Neural cell (in vitro differentiated cells): Measurements from ENCODE around the gene GHRH.

ENCODE experiments used
- EP300 ChIP-seq: fragments of 450-650 bp; conservative IDR thresholded peaks from 2 replicates; pipeline ENCODE4 v1.6.1; 2014; ENCODE audit warnings: antibody characterized with exemption, mild to moderate bottlenecking, moderate library complexity; ENCODE audit not compliant: poor library complexity, severe bottlenecking
- EZH2 ChIP-seq: fragments of 200-600, 300-800 bp; shearing (Covaris generic), sonication (generic); IDR thresholded peaks from 2 replicates; pipeline ENCODE4 v1.6.1; 2014; ENCODE audit warnings: antibody characterized with exemption, low read length, borderline replicate concordance, mild to moderate bottlenecking; ENCODE audit not compliant: insufficient read depth, poor library complexity, severe bottlenecking
- MXI1 ChIP-seq: fragments of 450-650 bp; conservative IDR thresholded peaks from 2 replicates; pipeline ENCODE4 v1.6.1; 2014; ENCODE audit warnings: antibody characterized with exemption, mild to moderate bottlenecking; ENCODE audit not compliant: poor library complexity, severe bottlenecking
- POLR2AphosphoS5 ChIP-seq: IDR thresholded peaks from 2 replicates; pipeline ENCODE4 v1.6.1; 2012
- RAD21 ChIP-seq: fragments of 450-650 bp; conservative IDR thresholded peaks from 2 replicates; pipeline ENCODE4 v1.6.1; 2014; ENCODE audit warnings: antibody characterized with exemption, mild to moderate bottlenecking, moderate library complexity
- SMC3 ChIP-seq: fragments of 450-650 bp; conservative IDR thresholded peaks from 2 replicates; pipeline ENCODE4 v1.6.1; 2014; ENCODE audit warnings: antibody characterized with exemption, mild to moderate bottlenecking, moderate library complexity; ENCODE audit not compliant: poor library complexity
- TAF1 ChIP-seq: IDR thresholded peaks from 2 replicates; pipeline ENCODE4 v1.6.1; 2012; ENCODE audit warnings: low read depth
- TF ChIP-seq, protein P1 (sequence below): fragments of 450-650 bp; IDR thresholded peaks from 2 replicates; pipeline ENCODE4 v1.5.1; 2014; ENCODE audit warnings: antibody characterized with exemption, mild to moderate bottlenecking, moderate library complexity; ENCODE audit not compliant: poor library complexity, severe bottlenecking
- TF ChIP-seq, protein P2 (sequence below): IDR thresholded peaks from 2 replicates; pipeline ENCODE4 v1.6.1; 2012; ENCODE audit warnings: borderline replicate concordance

DNA sequence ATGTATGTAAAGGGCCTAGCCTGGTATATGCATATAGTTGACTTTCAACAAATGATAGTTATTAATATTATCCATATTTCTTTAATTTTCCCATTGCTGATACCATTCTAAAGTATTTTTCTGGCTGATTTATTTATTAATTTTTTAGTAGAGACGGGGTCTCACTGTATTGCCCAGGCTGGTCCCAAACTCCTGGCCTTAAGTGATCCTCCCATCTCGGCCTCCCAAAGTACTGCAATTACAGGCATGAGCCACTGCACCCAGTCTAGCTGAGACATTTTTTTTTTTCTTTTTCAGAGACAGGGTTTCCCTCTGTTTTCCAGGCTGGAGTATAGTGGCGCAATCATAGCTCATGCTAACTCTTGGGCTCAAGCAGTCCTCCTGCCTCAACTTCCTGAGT lies 52.4 kb downstream of the GHRH start:
- no peak for TF ChIP-seq POLR2AphosphoS5
- no peak for TF ChIP-seq MXI1
- TF ChIP-seq, protein P1, sequence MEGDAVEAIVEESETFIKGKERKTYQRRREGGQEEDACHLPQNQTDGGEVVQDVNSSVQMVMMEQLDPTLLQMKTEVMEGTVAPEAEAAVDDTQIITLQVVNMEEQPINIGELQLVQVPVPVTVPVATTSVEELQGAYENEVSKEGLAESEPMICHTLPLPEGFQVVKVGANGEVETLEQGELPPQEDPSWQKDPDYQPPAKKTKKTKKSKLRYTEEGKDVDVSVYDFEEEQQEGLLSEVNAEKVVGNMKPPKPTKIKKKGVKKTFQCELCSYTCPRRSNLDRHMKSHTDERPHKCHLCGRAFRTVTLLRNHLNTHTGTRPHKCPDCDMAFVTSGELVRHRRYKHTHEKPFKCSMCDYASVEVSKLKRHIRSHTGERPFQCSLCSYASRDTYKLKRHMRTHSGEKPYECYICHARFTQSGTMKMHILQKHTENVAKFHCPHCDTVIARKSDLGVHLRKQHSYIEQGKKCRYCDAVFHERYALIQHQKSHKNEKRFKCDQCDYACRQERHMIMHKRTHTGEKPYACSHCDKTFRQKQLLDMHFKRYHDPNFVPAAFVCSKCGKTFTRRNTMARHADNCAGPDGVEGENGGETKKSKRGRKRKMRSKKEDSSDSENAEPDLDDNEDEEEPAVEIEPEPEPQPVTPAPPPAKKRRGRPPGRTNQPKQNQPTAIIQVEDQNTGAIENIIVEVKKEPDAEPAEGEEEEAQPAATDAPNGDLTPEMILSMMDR: no peak
- TF ChIP-seq, protein P2, sequence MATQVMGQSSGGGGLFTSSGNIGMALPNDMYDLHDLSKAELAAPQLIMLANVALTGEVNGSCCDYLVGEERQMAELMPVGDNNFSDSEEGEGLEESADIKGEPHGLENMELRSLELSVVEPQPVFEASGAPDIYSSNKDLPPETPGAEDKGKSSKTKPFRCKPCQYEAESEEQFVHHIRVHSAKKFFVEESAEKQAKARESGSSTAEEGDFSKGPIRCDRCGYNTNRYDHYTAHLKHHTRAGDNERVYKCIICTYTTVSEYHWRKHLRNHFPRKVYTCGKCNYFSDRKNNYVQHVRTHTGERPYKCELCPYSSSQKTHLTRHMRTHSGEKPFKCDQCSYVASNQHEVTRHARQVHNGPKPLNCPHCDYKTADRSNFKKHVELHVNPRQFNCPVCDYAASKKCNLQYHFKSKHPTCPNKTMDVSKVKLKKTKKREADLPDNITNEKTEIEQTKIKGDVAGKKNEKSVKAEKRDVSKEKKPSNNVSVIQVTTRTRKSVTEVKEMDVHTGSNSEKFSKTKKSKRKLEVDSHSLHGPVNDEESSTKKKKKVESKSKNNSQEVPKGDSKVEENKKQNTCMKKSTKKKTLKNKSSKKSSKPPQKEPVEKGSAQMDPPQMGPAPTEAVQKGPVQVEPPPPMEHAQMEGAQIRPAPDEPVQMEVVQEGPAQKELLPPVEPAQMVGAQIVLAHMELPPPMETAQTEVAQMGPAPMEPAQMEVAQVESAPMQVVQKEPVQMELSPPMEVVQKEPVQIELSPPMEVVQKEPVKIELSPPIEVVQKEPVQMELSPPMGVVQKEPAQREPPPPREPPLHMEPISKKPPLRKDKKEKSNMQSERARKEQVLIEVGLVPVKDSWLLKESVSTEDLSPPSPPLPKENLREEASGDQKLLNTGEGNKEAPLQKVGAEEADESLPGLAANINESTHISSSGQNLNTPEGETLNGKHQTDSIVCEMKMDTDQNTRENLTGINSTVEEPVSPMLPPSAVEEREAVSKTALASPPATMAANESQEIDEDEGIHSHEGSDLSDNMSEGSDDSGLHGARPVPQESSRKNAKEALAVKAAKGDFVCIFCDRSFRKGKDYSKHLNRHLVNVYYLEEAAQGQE: no peak
- no peak for TF ChIP-seq EP300
- TF ChIP-seq SMC3: no peak
- no peak for TF ChIP-seq EZH2
- TF ChIP-seq RAD21: no peak
- no peak for TF ChIP-seq TAF1
